Measurements from ENCODE around the gene RRAD. TPM values are rescaled to one million over a fixed set of nuclear protein-coding genes. Genes with fewer than 3 reads are reported as not detected.
"Not testable (repeated sequence)": the region's sequence is repeated elsewhere in the genome, so short reads cannot be mapped to it uniquely, and the experiment has no call there.

Gene RRAD
- polyA plus RNA-seq, 4 donors, result 0.83 to 10.9 (median 3.6) TPM

GRCh38 chr16:66964049-66964448 is 38.7 kb upstream of the RRAD start:
- FAIRE-seq (no peak), DNase-seq (no peak)
- Histone ChIP-seq H3K4me3 (ENCODE audit: low read depth in 1 of 3, low read length in 3 of 3) (no peak overlapping the region), H3K27ac (ENCODE audit: low read depth in 1 of 3, low read length in 2 of 3) (no peak overlapping the region), H3K4me1 (ENCODE audit: control insufficient read depth in 3 of 3, insufficient read depth in 2 of 3, low read depth in 1 of 3, low read length in 2 of 3) (peaks cover 0 to 9% (median 0%) of the 10 kb centered on the region in 3 donors), H3K36me3 (ENCODE audit: control insufficient read depth in 3 of 3, insufficient read depth in 2 of 3, low read depth in 1 of 3, low read length in 3 of 3) (peaks cover 0 to 46% (median 4%) of the 10 kb centered on the region in 3 donors), H3K9me3 (ENCODE audit: control insufficient read depth in 2 of 2, insufficient read depth in 1 of 2, low read depth in 1 of 2, low read length in 1 of 2) (no peaks in the 10 kb centered on the region), H3K27me3 (ENCODE audit: control insufficient read depth in 3 of 3, insufficient read depth in 3 of 3, low read length in 3 of 3) (no peaks in the 10 kb centered on the region)
- 30 to 62% (median 31%) methylated on average over 6 of the region's 6 CpGs for WGBS, 3 donors

GRCh38 chr16:66961914-66962313 is 36.6 kb upstream of the RRAD start:
- peaks cover 0 to 15% (median 0%) of the 10 kb centered on the region in 3 donors for H3K4me1 ChIP-seq (ENCODE audit: control insufficient read depth in 3 of 3, insufficient read depth in 2 of 3, low read depth in 1 of 3, low read length in 2 of 3)
- WGBS, 3 donors, result 8 to 42% (median 25%) methylated on average over 5 of the region's 5 CpGs
- peak in 1 of 2 donors; percentile 90 for DNase-seq

GRCh38 chr16:66961065-66961744 is 35.9 kb upstream of the RRAD start, which contains the start of gene CES3:
TSS of gene CES3 (plus strand) at chr16:66961266. CDS start at chr16:66961308, 42 bp downstream.
- no peak for FAIRE-seq

More at GRCh38 chr16:66961914-66962313, 36.6 kb upstream of the RRAD start:
- Histone ChIP-seq H3K36me3 (ENCODE audit: control insufficient read depth in 3 of 3, insufficient read depth in 2 of 3, low read depth in 1 of 3, low read length in 3 of 3) (peaks cover 0 to 35% (median 0%) of the 10 kb centered on the region in 3 donors), H3K27ac (ENCODE audit: low read depth in 1 of 3, low read length in 2 of 3) (peak overlapping the region in 2 of 3 donors; percentile 61 to 80), H3K4me3 (ENCODE audit: low read depth in 1 of 3, low read length in 3 of 3) (peak overlapping the region in 1 of 3 donors; percentile 40), H3K27me3 (ENCODE audit: control insufficient read depth in 3 of 3, insufficient read depth in 3 of 3, low read length in 3 of 3) (no peaks in the 10 kb centered on the region), H3K9me3 (ENCODE audit: control insufficient read depth in 2 of 2, insufficient read depth in 1 of 2, low read depth in 1 of 2, low read length in 1 of 2) (no peaks in the 10 kb centered on the region)
- FAIRE-seq, result no peak

DNA sequence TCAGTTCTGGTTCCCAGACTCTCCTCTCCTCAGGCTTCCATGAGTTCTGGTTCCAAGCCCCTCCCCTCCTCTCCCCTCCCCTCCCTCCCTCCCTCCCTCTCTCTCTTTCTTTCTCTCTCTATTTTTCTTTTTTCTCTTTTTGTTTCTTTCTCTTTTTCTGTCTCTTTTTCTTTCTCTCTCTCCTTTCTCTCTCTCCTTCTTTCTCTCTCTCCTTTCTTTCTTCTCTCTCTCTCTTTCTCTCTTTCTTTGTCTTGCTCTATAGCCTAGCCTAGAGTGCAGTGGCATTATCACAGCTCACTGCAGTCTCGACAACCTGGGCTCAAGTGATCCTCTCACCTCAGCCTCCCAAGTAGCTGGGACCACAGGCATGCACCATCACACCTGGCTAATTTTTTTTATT is 34.9 kb upstream of the RRAD start:
- 61 to 91% (median 81%) methylated on average over 1 of the region's 1 CpG for WGBS, 3 donors
- peaks cover 0 to 25% (median 0%) of the 10 kb centered on the region in 3 donors for H3K4me1 ChIP-seq (ENCODE audit: control insufficient read depth in 3 of 3, insufficient read depth in 2 of 3, low read depth in 1 of 3, low read length in 2 of 3)
- no peaks in the 10 kb centered on the region for H3K9me3 ChIP-seq (ENCODE audit: control insufficient read depth in 2 of 2, insufficient read depth in 1 of 2, low read depth in 1 of 2, low read length in 1 of 2)
- no peak overlapping the region for H3K4me3 ChIP-seq (ENCODE audit: low read depth in 1 of 3, low read length in 3 of 3)
- no peak for DNase-seq
- H3K27me3 ChIP-seq (ENCODE audit: control insufficient read depth in 3 of 3, insufficient read depth in 3 of 3, low read length in 3 of 3), result no peaks in the 10 kb centered on the region
- no peak for FAIRE-seq
- H3K27ac ChIP-seq (ENCODE audit: low read depth in 1 of 3, low read length in 2 of 3), result no peak overlapping the region
- H3K36me3 ChIP-seq (ENCODE audit: control insufficient read depth in 3 of 3, insufficient read depth in 2 of 3, low read depth in 1 of 3, low read length in 3 of 3), result peaks cover 0 to 25% (median 0%) of the 10 kb centered on the region in 3 donors

More at GRCh38 chr16:66961065-66961744, 35.9 kb upstream of the RRAD start, which contains the start of gene CES3:
- H3K4me3 ChIP-seq (ENCODE audit: low read depth in 1 of 3, low read length in 3 of 3), result peak within 1 kb of the TSS in 2 of 3 donors; percentile 21 to 40
- H3K36me3 ChIP-seq (ENCODE audit: control insufficient read depth in 3 of 3, insufficient read depth in 2 of 3, low read depth in 1 of 3, low read length in 3 of 3), result peaks cover 0 to 28% (median 0%) of the 10 kb centered on the region in 3 donors
- WGBS, 3 donors, result 15 to 60% (median 27%) methylated on average over 16 of the region's 16 CpGs
- peak; percentile 91 to 92 for DNase-seq
- H3K9me3 ChIP-seq (ENCODE audit: control insufficient read depth in 2 of 2, insufficient read depth in 1 of 2, low read depth in 1 of 2, low read length in 1 of 2), result no peaks in the 10 kb centered on the region
- H3K4me1 ChIP-seq (ENCODE audit: control insufficient read depth in 3 of 3, insufficient read depth in 2 of 3, low read depth in 1 of 3, low read length in 2 of 3), result peaks cover 0 to 22% (median 0%) of the 10 kb centered on the region in 3 donors
- peak within 1 kb of the TSS in 2 of 3 donors; percentile 61 to 80 for H3K27ac ChIP-seq (ENCODE audit: low read depth in 1 of 3, low read length in 2 of 3)
- no peaks in the 10 kb centered on the region for H3K27me3 ChIP-seq (ENCODE audit: control insufficient read depth in 3 of 3, insufficient read depth in 3 of 3, low read length in 3 of 3)

DNA sequence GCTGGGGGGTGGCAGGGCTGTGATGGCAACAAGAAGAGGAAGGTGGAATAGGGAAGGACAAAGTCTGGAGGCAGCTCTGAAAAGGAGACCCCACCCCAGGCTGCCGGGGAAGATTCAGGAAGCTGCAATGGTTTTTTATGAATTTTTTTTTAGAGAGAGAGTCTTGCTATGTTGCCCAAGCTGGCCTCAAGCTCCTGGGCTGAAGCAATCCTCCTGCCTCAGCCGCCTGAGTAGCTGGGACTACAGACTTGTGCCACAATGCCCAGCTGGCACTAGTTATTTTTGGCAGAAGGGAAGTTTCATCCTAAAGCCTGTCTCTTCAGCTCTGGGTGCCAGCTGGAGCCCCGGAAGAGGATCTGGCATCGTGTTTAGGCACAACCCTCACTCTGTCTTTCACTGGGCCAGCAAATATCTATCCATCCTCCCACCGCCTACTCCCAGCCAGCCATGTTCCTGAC is 34.4 kb upstream of the RRAD start:
- Histone ChIP-seq H3K36me3 (ENCODE audit: control insufficient read depth in 3 of 3, insufficient read depth in 2 of 3, low read depth in 1 of 3, low read length in 3 of 3) (peaks cover 0 to 19% (median 0%) of the 10 kb centered on the region in 3 donors), H3K4me3 (ENCODE audit: low read depth in 1 of 3, low read length in 3 of 3) (no peak overlapping the region), H3K27ac (ENCODE audit: low read depth in 1 of 3, low read length in 2 of 3) (no peak overlapping the region), H3K9me3 (ENCODE audit: control insufficient read depth in 2 of 2, insufficient read depth in 1 of 2, low read depth in 1 of 2, low read length in 1 of 2) (no peaks in the 10 kb centered on the region), H3K27me3 (ENCODE audit: control insufficient read depth in 3 of 3, insufficient read depth in 3 of 3, low read length in 3 of 3) (no peaks in the 10 kb centered on the region), H3K4me1 (ENCODE audit: control insufficient read depth in 3 of 3, insufficient read depth in 2 of 3, low read depth in 1 of 3, low read length in 2 of 3) (peaks cover 0 to 30% (median 0%) of the 10 kb centered on the region in 3 donors)
- 36 to 52% (median 49%) methylated on average over 5 of the region's 5 CpGs for WGBS, 3 donors
- DNase-seq (no peak), FAIRE-seq (no peak)

GRCh38 chr16:66958857-66959703 is 33.7 kb upstream of the RRAD start:
- DNase-seq (no peak), FAIRE-seq (no peak)
- Histone ChIP-seq H3K36me3 (ENCODE audit: control insufficient read depth in 3 of 3, insufficient read depth in 2 of 3, low read depth in 1 of 3, low read length in 3 of 3) (peaks cover 0 to 13% (median 0%) of the 10 kb centered on the region in 3 donors), H3K27me3 (ENCODE audit: control insufficient read depth in 3 of 3, insufficient read depth in 3 of 3, low read length in 3 of 3) (no peaks in the 10 kb centered on the region), H3K27ac (ENCODE audit: low read depth in 1 of 3, low read length in 2 of 3) (no peak overlapping the region), H3K4me3 (ENCODE audit: low read depth in 1 of 3, low read length in 3 of 3) (no peak overlapping the region), H3K9me3 (ENCODE audit: control insufficient read depth in 2 of 2, insufficient read depth in 1 of 2, low read depth in 1 of 2, low read length in 1 of 2) (no peaks in the 10 kb centered on the region), H3K4me1 (ENCODE audit: control insufficient read depth in 3 of 3, insufficient read depth in 2 of 3, low read depth in 1 of 3, low read length in 2 of 3) (peaks cover 0 to 37% (median 0%) of the 10 kb centered on the region in 3 donors)
- WGBS, 3 donors, result 33 to 69% (median 55%) methylated on average over 7 of the region's 7 CpGs

- not testable (repeated sequence) for H3K36me3 ChIP-seq (ENCODE audit: control insufficient read depth in 3 of 3, insufficient read depth in 2 of 3, low read depth in 1 of 3, low read length in 3 of 3); H3K9me3 ChIP-seq (ENCODE audit: control insufficient read depth in 2 of 2, insufficient read depth in 1 of 2, low read depth in 1 of 2, low read length in 1 of 2); H3K4me3 ChIP-seq (ENCODE audit: low read depth in 1 of 3, low read length in 3 of 3); FAIRE-seq; H3K27me3 ChIP-seq (ENCODE audit: control insufficient read depth in 3 of 3, insufficient read depth in 3 of 3, low read length in 3 of 3)
- Histone ChIP-seq H3K4me1 (ENCODE audit: control insufficient read depth in 3 of 3, insufficient read depth in 2 of 3, low read depth in 1 of 3, low read length in 2 of 3) (peaks cover 0 to 46% (median 0%) of the 10 kb centered on the region in 3 donors), H3K27ac (ENCODE audit: low read depth in 1 of 3, low read length in 2 of 3) (peak overlapping the region in 1 of 3 donors; percentile 53)
- WGBS, 3 donors, result 17 to 55% (median 20%) methylated on average over 1 of the region's 1 CpG
- DNase-seq, result peak in 1 of 2 donors; percentile 34
Measured at GRCh38 chr16:66956154-66956457, 30.8 kb upstream of the RRAD start.
